Stimulated activated naive CD4-positive, alpha-beta T cell (primary cell): ENCODE data around the gene OVAAL.
"Not testable (repeated sequence)": the region's sequence is repeated elsewhere in the genome, so short reads cannot be mapped to it uniquely, and the experiment has no call there.

Experiments
- DNase-seq, 6 experiments: peaks; one replicate each; lab custom pipeline; 2025; lab: John Stamatoyannopoulos, UW

The OVAAL gene

GRCh38 chr1:180540697-180541594 is 17.8 kb upstream of the OVAAL start:
- no peak for DNase-seq

DNA sequence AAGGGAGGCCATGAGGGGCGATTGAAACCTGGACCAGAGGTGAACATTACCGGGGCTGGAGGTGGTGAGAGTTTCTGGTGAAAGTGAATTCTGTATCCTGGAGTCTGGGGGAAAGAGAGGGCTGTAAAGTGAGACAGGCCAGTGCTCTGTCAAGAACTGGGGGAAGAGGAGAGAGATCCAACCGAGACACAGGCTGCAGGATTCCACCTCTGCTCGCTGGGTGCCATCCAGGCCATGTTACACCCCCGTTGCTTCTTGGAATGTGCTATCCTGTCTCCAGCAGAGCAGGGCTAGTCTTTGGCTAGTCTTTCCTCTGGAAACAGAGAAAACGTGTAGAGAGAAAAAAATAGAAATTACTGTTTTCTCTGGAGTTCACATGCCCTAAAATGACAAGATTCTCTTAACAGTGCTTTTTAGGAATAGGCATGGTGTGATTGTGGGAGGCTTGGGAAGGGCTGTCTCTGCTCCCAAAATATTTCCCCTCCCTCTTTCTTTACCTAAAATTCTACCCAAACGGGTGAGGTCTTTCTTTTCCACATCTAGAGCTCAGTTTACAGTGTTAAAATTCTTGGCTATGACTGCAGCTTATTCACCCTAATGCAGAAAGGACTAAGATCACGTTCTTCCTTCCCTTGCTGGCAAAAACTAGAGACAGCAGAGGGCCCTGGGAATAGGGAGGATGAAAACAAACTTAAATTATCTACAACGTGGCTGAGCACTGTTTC is 16.5 kb upstream of the OVAAL start:
- no peak for DNase-seq

DNA sequence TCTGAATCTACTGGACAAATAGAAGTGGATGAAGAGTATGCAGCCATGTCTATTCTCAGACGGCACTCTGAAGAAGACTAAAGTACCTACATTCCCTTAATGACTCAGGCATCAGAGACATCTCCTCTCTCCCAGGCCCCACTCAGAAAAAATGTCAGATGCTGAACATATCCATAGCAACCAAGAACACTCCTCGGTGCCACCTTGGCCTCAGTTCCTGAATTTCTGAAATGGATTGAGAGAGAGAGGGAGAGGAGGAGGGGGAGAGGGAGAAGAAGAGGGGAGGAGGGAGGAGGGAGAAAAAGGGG is 16.0 kb upstream of the OVAAL start:
- DNase-seq = no peak

DNA sequence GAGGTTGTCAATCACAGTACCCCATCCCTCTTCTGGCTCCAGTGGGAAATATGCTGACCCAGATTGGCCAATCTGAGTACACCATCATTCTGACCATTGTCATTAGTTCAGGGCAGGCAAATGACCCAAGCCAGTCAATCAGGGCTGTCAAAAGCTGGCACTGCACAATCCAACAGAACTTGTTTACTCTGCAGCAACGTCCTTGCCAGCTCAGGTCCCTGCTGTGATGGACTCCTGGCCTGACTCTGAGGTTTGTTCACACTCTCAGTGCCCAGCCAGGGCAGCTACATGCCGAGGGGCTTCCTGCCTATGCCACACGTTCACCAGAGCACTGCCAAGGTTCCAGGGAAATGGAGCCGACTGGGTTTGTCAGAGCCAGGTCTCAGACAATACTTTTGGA is 14.7 kb upstream of the OVAAL start:
- no peak for DNase-seq

- DNase-seq = no peak
Measured at GRCh38 chr1:180545991-180546390, 12.8 kb upstream of the OVAAL start.

GRCh38 chr1:180548686-180549317 is 10.0 kb upstream of the OVAAL start:
- no peak for DNase-seq

GRCh38 chr1:180549770-180550169 is 9.0 kb upstream of the OVAAL start:
- DNase-seq = not testable (repeated sequence)

- no peak for DNase-seq
Measured at GRCh38 chr1:180550241-180550640, 8.5 kb upstream of the OVAAL start.

DNA sequence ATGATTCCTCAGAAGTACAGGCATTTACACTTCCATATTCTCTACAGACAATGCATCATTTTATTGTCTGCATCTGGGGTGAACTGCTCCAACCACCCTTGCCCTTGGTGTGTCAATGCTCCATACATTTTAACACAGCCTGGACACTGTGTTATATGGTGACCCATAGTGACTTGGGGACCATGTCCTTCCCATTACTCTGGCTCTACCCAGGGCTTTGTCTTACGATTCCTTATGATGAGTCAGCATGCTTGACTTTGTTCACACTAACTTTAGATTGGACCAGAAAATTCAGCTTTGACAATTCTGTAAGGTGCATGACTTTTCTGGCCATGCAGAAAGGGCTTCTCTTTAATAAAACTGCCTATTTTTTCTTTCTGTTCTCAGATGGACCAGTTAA is 6.8 kb upstream of the OVAAL start:
- no peak for DNase-seq

DNA sequence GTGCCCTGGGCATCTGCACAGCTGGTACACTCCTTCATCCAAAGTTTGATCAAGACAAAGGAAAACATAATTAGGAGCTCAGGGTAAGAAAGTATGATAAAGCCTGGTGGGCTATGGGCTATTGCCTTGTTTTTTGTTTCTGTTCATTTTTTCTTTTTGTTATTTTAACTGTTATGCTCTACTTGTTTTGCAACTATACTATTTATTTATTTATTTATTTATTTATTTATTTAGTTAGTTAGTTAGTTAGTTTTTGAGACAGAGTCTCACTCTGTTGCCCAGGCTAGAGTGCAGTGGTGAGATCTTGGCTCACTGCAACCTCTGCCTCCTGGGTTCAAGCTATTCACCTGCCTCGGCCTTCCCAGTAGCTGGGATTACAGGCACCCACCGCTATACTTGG is 5.7 kb upstream of the OVAAL start:
- DNase-seq = not testable (repeated sequence)

- no peak for DNase-seq
Measured at GRCh38 chr1:180555411-180555810, 3.4 kb upstream of the OVAAL start.

DNA sequence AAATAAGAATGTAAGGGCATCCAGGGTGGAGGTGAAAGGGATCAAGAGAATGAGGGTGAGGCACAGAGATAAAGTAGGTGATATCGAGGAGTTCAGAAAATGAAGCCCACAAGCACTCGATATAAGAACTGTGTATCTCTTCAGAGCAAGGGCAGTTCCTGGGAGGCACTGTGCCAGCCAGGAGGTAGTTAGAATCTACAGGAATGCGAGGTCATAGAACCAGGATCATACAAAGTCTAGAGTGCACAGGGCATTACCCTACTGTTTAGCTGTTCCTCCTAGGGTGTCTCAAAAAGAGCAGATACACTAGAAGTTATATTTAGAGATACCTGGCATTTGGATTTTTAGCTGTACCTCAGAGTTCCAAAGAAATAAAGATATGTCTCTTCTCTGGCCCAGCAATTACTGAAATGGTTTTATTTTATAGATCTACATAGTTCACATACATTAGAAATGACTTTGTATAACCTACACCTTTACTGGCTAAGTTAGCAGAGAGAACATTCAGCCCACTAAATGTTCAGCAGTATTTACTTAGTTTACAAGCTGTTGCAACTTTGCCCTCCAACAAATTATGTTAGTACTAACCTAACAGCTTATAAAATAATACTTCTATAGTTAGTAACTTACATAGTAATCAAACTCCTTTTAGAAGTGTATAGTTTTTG is 1.6 kb downstream of the OVAAL start:
- DNase-seq = no peak

DNA sequence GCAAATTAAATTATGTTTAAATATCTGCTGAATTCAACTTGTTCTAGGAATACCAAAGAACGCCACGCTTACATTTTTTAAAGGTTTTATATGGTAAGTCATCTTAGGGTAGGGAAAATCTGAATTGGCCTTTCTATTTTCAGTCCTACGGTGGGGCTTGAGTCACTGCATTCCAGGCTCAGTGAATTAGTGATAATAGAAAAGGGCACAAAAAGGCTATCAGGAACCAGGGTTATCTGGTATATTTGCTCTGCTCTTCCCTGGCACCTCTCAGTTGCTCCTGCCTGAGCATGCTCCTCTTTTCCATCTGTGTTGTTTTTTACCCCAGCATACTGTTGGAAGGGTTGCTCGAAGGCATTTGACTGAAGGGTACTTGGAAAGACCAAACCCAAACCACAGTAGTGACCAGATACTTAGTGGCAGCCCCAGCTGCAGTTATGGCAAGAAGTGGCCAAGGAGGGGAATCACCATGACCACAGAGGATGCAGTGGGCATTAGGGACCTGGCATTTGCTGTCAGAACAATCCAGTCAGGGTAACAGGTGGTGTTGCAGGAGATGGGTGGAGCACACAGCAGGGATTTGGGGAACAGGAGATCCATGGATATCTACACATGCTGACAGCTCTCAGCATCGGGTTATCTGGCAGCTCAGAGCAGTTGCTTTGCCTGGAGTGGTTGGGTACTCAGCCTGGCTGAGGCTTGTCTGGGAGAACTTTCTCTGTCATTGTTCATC is 2.3 kb downstream of the OVAAL start:
- no peak for DNase-seq

DNA sequence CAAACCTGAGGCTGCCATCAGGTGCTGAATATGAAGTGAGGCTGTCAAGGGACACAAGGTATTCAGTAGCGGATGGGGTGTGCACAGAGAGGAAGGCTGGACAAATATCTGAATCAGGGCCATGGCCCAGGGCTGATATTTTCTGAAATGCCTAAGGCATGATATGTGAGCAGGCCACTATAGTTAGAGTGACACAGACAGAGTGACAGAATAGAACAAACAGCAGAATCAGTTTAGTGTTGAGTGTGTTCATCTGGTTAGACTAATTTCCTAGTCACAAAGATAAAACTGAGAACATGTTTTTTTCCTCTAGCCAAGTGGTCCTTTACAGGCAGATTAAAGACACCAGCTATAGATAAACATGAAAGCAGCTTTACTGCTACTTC is 3.9 kb downstream of the OVAAL start:
- DNase-seq = no peak

- DNase-seq = no peak
Measured at GRCh38 chr1:180563026-180563827, 4.5 kb downstream of the OVAAL start.

- no peak for DNase-seq
Measured at GRCh38 chr1:180565121-180565871, 6.5 kb downstream of the OVAAL start.

DNA sequence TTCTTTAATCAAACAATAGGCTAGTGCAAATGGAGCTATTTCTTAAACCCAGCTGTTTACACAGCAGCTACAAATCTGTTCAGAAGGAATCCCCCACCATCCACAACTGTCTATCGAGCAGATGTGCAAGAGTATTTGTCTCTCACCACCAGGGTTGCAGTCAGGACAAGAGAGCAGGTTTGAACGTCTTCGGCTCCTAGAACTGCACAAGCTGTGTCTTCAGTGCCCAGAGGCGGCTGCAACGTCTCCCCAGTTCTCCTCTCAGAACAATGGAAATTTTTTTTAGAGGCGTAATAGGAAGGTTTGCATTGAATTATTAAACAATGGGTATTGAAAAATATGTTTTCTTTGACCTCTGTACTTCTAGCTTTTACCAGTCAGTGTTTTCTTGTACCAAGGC is 7.3 kb downstream of the OVAAL start:
- DNase-seq = no peak

DNA sequence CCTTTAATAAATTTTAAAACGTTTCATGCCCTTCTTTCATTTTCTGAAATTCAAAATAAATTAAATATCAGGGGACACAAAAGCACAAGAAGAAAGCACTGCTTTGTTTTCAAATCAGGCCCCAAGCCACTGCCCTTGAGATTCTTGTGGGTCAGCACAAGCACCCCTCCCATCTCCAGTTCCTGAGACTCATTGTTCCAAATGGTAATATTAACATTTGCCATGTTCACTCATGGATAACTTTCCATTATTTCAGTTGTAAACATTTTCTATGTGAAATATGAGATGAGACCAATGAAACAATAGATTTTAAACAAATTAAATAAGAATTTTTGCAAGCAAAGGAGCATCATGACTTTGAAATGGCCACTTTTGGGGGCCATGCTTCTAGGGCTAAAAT is 7.7 kb downstream of the OVAAL start:
- no peak for DNase-seq

DNA sequence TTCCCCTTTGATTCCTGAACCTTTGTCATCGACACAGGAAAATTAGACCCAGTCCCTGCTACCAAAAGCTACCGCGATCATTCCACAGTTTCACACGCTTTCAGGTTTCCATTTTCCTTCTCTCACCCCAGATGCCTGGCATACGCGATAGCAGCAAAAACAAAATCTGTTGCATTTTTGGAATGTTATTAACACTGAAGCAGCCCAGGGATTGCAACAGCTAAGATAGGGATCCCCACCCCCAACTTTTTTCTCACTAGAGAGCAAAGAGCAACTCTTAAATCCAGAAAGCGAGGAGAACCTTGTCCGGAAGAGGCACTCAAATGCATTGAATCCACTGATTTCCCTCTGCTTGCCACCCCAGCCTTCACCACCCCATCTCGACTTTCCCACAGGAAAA is 8.9 kb downstream of the OVAAL start:
- DNase-seq = no peak

DNA sequence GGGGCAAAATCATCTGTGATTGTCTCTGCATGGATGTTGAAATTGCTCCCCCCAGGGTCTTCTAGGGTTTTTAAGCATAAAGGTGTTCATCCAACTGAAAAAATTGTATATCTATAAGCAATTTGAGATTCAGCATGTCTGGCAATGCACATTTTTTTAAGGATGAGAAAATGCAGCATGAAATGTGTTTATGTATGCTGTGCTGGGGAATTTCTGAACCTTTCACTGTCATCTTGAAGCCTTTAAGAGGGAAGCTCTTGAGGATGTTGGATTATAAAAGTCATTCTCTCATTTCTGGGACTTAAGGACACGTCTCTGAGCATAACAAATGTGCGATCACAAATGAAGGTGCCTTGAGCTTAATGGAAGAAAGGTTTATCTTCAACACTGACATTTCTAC is 9.4 kb downstream of the OVAAL start:
- DNase-seq = no peak
